GM12801 (cell line): Measurements from ENCODE around the gene RNF215.

Experiments used
- CTCF ChIP-seq: IDR thresholded peaks from one replicate; pipeline ENCODE4 v1.5.1; 2011; ENCODE audit warnings: control low read depth; ENCODE audit not compliant: insufficient read length; ENCODE audit errors: extremely low read depth

Gene RNF215

GRCh38 chr22:30372915-30373314 lies 14.3 kb downstream of the RNF215 start:
- no peak for TF ChIP-seq CTCF

DNA sequence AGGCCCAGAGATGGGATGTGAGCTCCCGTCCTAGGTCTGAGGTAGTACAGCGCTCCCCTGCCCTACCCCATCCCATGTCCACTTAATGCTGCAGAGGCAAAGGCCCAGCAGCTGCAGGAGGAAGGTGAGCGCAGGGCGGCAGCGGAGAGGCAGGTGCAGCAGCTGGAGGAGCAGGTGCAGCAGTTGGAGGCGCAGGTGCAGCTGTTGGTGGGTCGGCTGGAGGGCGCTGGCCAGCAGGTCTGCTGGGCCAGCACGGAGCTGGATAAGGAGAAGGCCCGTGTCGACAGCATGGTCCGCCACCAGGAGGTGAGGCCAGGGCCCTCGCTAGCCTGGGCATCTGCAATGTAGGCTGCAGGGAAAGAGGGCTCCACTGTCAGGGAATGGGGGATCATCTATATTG lies 15.2 kb downstream of the RNF215 start:
- no peak for TF ChIP-seq CTCF

DNA sequence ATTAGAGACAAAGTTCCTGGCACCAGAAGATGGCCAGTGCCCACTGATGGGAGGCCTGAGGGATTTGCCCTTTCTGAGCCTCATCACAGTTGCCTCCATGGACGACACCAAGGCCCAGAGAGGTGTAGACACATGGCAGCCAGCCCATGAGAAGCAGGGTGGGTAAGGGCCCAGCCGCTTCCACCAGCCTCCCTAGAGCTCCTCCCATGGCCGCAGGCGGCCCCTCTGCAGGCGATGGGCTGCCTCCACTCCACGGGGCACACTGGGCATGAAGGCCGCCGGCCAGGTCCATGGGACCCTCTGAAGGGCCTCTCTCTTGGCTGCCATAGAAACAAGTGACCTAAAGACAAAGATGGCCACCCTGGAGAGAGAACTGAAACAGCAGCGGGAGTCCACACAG lies 15.9 kb downstream of the RNF215 start:
- no peak for TF ChIP-seq CTCF

GRCh38 chr22:30370641-30371230 lies 16.5 kb downstream of the RNF215 start:
- TF ChIP-seq CTCF, result no peak

DNA sequence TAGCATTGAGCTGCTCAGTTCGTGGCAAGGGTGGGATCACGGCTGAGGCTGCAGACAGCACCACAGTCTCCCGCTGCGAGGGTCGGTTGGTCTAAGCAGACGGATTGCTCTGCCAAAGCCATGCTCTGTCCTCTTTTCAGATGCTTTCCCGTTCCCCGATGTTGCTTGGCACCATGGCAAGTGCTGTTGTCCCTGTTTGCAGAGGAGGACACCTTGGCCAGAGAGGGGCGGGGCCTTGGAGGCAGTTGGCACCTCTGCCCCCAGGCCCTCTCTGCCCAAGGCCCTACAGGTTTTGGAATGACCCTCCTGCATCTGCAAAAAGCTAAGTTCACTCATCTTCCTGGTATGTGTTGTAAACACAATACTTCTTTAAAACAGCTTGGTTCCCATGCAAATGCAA lies 18.8 kb downstream of the RNF215 start:
- TF ChIP-seq CTCF, result no peak

DNA sequence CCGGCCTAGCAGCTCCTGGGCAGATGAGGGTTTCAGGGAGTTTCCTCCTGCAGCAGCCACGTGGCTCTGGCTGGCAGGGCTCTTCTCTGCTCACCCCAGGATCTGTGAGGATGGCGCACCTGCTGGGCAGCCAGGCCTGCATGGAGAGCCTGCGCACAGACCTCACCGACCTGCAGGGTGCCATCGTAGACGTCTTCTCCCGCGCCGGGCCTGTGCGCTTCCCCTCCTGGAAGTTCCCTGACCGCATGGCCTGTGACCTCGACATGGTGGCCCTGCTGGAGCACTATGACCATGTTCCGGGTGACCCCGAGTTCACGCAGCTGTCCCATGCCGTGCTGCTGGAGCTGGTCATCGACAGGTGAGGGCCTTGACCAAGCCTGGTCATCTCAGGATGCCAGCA lies 21.3 kb downstream of the RNF215 start:
- no peak for TF ChIP-seq CTCF

GRCh38 chr22:30362651-30363281 lies 24.4 kb downstream of the RNF215 start:
- TF ChIP-seq CTCF, result no peak
